NCI-H69 (cell line): ENCODE measurements around the gene KLHL35.

Experiments used
- DNase-seq: peaks from one replicate; lab custom pipeline; 2025; lab: John Stamatoyannopoulos, UW

KLHL35 gene, protein sequence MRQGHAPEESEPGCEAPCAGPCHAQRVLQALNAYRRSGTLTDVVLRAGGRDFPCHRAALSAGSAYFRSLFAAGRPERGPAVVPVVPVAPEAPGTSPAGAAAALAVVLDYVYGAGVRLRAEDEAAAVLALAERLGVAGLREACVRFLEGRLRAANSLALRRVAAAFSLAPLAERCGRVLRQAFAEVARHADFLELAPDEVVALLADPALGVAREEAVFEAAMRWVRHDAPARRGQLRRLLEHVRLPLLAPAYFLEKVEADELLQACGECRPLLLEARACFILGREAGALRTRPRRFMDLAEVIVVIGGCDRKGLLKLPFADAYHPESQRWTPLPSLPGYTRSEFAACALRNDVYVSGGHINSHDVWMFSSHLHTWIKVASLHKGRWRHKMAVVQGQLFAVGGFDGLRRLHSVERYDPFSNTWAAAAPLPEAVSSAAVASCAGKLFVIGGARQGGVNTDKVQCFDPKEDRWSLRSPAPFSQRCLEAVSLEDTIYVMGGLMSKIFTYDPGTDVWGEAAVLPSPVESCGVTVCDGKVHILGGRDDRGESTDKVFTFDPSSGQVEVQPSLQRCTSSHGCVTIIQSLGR

DNA sequence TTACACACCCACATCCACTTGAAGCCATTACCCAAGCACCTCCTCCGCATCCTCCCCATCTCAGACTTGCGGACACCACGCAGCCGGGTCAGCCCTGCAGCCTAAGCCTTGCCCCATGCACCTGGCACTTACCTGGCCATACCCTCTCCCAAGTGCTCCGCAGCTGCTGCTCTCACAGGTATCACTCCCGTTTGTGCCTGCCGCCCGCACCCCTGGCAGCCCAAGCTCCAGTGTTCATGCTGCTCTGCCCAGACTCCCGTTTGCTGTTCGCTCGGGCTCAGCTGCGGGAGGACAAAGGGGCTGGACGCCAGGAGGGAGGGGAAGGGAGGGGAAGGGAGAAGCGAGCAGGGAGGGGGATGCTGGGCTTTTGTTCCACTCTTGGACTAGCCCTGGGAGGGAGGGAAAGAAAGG is at the start of gene KLHL35:
Gene KLHL35 (minus strand): TSS at position 293 of the 411 bp plus-strand sequence. CDS start 2,574 bp downstream, outside the sequence.
- peak; percentile 75 for DNase-seq

DNA sequence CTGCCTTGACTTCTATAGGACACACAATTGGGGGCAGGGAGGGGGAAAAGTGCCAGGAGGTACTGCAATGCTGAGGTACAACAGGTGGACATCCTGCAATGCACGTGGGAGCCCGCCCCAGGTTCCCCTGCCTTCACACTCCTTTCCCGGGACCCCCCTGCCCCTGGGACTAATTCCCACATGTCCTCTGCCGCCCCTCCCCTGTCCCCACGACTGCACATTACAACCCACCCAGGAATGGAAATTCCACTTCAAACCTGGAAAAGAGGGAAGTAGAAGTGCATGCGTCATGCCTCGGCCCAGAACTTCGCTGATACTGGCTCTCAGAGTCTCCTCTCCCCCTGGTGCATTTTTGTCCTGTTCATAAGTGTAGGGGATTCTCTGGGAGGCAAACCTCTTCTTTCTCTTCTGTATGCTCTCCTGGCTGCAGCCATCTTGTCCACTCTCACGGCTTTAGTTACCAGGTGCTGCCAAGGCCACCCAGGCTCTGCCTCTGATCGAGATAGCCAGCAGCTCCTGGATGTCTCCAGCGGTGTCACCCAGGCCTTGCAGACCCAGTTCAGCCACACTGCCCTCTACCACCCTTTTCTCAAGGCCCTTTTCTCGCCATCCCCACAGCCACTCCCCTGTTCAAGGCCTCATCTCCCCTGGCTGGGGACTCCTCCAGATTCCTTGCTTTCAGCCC is 49.1 kb upstream of the KLHL35 start:
- no peak for DNase-seq

DNA sequence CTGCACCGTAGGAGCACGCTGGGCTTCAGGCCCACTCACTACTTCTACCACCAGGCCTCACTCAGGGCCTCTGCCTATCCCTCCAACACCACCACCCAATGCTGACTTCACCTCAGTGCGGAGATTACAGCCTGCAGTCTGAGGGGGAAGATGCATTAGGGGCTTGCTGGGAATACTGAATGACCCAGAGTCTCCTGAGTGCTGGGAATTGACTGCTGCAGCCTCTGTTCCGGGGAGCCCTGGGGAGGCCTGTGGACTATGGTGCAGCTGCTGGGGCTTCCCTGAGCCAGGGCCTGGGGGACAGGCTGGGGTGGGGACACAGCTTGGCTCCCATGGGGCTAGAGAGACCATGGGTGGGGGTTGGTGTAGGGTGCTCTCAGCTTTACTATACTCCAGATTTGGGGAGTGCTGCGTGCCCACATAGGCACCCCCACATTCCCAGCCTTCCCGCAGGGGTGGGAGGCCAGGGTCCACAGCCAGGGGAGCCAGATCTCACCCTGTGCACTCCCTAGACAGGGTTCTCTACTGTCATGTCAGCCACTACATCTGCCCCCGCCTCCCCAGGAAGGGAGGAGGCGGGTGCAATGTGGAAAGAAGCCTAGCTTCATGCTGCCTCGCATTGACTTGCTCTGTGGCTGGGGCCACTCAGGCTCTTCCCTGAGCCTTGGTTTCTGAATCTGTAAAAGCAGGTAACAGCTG is 48.4 kb upstream of the KLHL35 start:
- no peak for DNase-seq

DNA sequence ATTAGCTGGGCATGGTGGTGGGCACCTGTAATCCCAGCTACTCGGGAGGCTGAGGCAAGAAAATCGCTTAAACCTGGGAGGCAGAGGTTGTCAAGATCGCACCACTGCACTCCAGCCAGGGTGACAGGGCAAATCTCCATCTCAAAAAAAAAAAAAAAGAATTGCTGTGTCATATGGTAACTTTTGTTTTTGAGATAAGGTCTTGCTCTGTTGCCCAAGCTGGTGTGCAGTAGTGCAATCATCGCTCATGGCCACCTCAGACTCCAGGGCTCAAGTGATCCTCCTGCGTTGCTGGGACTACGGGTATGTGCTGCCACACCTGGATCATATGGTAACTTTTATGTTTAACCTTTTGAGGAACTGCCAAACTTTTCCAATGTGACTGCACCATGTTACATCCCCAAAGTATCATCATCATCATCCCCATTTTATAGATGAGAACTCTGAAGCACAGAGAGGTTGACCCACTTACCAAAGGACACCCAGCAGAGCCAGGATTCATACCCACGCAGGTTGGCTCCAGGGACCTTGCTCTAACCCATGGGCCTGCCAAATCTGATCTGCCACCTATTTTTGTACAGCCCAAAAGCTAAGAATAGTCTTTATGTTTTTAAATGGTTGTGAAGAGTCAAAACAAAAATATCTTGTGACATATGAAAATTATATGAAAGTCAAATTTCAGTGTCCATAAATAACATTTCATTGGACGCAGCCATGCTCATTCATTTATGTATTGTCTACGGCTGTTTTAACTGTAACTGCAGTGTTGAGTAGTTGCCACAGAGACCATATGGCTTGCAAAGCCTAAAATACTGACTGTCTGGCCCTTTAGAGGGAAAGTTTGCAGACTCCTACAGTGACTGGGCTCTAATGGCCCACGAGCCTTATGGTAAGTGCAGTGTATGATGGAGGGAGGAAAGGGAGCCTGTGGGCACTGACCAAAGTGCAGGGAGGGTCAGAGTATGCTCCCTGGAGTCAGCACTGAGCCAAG is 47.5 kb upstream of the KLHL35 start:
- peak; percentile 31 for DNase-seq

DNA sequence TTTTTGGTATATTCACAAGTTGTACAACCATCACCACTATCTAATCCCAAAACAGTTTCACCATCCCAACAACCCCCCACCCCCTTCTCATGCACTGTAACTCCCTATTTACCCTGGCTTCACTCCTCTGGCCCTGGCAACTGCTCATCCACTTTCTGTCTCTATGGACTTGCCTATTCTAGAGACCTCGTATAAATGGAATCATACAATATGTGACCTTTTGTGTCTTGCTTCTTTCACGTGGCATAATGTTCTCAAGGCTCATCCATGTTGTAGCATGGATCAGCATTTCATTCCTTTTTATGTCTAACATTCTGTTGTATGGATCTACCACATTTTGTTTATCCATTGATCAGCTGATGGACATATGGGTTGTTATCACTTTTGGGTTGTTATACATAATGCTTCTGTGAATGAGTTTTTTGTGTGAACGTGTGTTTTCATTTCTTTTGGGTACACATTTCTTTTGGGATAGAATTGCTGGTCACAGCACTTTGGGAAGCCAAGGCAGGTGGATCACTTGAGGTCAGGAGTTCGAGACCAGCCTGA is 46.7 kb upstream of the KLHL35 start:
- DNase-seq = no peak

DNA sequence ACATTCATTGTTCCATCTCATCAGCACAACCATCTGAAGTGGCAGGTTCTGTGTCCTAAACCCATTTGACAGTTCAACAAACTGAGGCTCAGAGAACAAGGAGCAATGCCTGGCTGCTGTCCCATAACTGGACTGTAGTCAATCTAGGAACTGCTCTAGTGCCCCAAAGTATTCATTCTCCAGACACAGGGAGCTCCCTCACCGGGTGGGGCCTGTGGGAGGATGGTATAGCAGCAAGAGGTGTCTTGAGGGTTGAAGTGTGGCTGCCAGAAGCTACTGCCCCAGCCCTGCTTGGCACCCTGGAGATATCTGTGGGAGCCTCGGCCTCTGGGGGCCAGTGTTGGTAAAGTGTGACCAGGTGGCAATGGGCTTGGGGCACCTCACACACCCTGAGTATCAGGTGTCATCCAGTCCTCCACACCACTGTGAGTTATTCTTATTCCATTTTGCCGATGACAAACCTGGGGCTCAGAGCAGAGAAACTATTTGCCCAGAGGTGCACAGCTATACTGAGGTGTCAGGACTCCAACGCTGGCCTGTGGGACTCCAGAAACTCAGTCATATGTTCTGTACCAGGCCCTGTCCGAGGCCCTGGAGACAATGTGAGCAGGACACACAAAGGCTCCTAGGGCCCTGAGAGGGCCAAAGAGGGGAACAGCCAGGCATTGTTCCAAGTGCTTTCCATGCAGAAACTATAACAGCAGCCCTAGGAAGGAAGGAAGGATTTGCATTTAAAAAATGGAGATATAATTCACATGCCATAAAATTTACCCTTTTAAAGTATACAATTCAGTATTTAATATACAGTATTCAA is 46.0 kb upstream of the KLHL35 start:
- DNase-seq = peak; percentile 24

DNA sequence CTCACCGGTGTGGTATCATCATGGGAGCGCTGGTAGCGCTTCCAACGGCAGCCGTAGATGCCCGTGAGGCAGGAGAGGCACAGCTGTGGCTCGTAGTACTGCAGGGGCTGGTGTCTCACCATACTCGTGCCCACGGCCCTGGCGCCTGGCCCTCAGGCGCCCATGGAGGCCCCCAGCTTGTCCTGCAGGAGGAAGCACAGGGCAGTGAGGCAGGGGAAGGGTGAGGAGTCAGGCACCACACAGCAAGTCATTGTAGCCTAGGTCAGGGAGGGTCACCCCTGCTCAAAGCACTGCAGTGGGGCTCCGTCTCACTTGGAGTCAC is 44.6 kb upstream of the KLHL35 start:
- no peak for DNase-seq

DNA sequence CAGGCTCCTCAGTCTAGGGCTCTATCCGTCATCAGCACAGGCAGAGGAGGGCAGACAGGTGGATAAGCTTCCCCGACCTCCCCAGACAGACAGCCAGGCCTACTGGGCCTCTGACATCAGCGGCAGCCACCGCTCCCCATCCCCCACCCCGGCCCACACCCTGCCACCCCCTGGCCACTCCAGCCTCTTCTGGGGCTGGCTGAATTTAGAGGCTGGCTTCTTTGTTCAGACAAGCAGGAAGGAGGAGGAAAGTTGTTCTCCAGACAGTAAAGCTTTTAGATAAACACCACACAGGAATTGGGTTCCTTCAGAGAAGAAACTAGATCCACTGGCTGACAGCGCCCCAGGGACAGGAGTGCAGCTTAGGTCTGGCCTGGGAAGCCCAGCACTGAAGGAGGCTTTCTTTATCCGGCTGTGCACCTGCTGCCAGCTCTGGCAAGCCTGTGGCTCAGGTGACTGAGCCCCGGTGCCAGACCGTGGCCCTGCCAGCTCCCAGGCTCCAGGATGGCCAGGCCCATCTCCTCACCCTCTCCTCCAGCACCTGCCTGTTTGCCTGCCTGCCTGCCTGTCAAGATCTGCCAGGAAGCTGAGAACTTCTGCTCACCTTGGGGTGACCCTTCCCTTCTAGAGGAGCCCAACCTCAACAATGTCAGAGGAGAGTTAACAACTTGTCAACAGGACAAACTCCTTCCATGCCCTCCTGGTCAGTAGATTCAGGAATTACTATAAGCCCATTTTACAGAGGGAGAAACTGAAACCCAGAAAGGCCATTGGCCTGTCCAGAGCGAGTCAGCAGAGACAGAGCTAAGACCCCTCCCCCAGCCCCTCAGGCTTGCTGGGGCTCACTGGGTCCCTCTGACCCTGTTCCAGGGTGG is 44.0 kb upstream of the KLHL35 start:
- DNase-seq = peak; percentile 59

DNA sequence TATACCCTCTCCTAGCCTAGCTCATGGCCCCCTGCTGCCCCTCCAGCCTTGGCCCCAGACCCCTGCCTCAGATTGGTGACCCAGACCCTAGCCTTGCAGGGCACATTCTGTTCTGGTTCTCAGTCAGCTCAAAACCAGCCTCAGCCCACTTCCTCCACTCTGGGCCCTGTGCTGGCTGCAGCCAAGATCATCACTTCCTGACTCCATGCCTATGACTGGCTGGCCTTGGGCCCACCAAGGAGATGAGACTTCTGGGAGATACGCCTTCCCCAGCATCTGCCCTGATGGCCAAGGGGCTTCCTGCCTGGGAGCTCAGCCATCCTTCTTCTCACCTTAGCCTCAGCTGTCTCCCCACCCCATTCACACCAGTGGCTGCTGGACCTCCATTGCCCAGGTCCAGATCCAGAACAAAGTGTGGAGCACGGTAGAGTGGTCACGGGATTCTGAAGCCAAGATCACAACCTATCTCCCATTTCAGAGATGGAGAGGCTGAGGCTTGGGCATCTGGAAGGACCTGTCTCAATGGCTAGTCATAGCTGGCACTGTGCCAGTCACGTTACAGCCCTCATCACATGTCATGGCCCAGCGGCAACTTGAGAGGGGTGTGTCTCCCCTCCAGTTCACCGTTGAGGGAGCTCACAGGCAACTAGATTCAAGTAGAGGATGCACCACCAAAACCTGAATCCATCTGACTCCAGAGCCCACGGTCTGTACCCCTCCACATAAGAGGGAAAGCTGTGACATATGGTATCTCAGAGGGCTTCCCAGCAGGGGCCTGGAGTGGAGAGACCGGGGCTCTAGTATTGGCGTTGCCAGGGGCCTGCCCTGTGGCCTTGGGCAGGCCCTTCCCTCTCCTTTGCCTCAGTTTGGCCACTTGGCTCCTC is 43.0 kb upstream of the KLHL35 start:
- DNase-seq = peak; percentile 85

DNA sequence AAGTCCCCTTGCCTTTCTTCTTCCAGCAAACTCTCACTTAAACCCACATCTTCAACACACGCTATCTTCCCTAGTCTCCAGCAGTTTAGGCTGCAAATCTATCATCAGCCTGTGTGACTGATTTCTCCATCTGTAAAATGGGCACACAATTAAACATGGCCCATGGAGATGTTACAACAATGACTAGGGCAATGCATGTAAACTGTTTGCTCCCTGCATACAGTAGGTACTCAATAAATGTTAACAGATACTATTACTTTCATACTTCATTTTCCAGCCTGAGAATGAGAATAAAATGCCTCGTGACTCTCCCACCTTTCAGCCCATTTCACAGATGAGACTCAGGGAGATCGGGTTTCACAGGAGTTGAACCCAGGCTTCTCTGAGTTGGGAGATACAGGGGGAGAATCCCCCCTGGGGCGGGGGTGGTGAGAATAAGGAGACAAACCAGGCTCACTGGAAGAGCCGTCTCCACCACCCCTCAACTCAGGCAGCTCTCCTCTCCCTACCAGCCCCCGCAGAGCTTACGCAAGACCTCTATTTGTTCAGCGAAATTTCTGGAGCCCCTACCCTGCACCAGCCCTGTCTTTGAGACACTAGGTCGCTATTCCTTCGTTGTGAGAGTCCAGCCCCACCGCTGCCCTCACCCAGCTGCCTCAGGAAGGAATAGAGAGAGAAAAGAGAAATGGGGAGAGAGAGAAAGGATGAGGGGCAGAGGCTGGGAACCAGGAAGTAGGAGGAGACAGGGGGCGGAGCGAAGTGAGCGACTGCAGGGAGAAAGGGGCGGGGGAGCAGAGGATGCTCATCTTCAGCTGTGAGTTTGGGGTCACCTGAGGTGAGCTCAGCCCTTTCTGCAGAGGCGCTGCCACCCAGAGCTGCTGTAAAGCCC is 42.1 kb upstream of the KLHL35 start:
- DNase-seq = peak; percentile 76

DNA sequence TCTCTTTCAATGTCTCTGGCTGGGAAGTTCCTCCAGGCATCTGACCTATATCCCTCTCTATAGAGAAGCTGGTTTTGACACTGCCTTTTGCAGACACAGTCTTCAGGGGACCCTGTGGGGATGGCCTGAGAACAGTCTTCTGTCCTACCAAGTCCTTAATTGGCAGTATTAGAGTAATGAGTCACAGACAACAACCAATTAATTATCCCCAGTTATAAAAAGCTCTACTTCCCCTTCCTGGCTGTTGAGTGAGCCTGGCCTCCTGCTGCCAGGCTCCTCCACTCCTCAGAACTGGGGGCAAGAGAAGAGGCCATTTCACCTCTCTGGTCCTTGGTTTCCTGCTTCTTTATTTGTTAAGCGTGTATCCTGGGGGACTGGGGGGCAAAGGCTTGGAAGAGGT is 41.2 kb upstream of the KLHL35 start:
- DNase-seq = peak; percentile 34

DNA sequence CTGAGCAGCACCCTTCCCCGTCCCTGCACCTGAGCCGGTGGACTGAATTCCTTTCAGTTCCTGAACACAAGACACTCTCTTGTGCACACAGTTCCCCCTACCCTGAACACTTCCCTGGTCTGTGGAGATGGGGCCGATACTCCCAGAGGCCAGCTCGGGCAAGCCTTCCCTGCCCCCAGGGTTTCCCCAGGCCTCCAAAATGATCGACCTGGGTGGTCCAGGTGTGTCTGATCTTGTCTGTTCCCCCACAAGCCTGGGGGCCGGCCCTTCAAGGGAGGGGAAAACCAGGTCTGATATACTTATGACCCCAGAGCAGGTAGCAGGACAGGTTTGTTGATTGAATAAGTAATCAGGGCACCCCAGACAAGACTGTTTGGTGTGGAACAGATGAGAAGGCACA is 40.7 kb upstream of the KLHL35 start:
- no peak for DNase-seq

DNA sequence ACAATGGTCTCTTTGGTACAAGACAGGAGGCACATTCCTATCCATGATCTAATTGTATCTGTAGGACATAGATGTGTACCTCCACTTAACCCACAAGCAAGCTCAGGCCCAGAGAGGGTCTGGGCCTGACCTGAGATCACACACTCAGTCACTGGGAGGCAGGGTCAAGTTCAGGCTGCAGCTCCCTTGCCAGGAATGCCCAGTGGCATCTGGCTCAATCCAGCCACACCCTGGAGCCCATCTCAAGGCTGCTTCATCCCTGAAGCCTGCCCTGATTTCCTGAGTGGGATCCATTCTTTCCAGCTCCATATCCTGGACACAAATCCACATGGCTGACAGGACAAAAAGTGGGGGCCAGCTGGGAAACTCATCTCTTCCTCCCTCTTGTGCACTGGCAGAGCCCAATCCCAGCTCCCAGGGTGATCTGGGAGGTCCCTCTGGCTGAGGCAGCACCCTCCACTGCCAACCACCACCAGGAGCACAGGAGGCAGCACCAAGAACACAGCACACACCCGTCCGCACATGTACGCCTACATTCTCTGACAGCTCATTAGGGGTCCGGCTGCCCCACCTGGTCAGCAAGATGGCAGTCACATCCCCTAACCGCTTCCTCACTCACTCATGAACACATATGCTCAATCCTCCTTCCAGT is 39.2 kb upstream of the KLHL35 start:
- no peak for DNase-seq

DNA sequence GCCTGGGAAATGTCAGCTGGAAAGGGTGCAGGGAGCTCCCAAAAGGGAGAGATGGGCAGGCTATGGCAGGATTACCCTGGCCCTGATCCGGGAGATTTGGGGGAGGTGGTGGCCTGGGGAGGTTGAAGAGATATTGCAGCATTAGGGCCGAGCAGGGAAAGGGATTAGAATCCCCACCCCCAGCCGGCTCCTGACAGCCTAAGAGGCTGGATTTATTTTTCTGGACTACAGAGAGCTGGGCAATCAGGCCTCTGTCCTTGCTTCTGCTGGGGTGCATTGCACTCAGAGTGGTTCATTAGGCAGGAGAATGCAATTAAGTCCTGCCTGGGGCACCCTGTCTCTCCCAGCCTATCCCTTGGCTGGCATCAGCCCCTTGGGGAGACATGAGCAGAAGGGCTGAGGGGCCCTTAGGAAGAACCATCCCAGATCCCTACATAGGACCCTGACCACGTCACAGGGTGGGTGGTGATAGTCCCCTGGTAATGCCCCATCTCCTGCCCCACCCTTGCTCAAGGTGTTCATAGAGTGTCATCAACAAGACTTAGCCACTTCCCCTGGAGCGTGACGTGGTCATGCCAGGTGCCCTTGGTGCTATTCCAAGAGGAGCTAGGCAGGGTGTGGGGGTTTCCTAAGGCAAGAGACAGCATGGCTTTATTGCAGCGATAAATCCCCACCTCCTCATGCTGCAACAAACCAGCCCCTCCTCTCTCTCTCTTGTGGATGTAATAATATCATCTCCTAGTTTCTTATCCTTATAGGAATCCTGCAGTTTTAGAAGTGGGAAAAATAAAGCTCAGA is 38.4 kb upstream of the KLHL35 start:
- DNase-seq = peak; percentile 24

DNA sequence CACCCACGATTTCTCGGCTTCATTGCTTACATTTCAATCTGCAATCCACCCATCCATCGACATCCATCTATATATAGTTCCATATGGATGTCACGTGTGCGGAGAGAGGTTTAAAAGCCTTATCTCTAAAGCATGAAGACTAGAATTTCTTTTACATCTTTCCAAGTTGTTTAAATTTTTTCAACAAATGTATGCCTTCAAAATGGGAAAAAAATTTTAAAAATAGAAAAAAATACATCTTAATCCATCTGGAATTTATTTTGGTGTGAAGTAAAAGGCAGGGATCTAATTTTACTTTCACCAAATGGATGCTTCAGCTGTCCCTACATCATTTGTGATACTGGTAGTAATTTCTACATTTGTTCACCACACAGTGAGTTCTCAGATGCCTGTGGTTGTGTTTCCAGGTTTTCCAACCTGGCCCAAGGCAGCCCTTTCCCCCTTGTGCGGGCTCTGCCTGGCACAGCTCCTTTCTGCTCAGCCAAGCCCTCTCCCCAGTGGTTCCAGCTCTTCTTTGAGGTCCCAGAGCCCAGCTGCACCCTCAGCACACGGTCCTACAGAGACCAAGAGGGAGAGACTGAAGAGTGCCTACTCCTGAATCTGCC is 37.6 kb upstream of the KLHL35 start:
- no peak for DNase-seq
